Measurements from ENCODE around the gene FER. TPM values are rescaled to one million over a fixed set of nuclear protein-coding genes. Genes with fewer than 3 reads are reported as not detected.
"Not testable (repeated sequence)": the region's sequence is repeated elsewhere in the genome, so short reads cannot be mapped to it uniquely, and the experiment has no call there.

FER gene
- total RNA-seq, result 38.7 TPM

- DNase-seq (ENCODE audit: low spot score), result no peak
Measured at GRCh38 chr5:108747774-108748400, at the start of gene FER. TSS of gene FER (plus strand) at chr5:108747897. CDS start at chr5:108798183, 50,286 bp downstream.

GRCh38 chr5:108700388-108700787 lies 47.3 kb upstream of the FER start:
- not testable (repeated sequence) for DNase-seq (ENCODE audit: low spot score)

GRCh38 chr5:108700930-108701329 lies 46.8 kb upstream of the FER start:
- DNase-seq (ENCODE audit: low spot score), result no peak

GRCh38 chr5:108702546-108702945 lies 45.2 kb upstream of the FER start:
- no peak for DNase-seq (ENCODE audit: low spot score)

GRCh38 chr5:108703313-108703712 lies 44.4 kb upstream of the FER start:
- no peak for DNase-seq (ENCODE audit: low spot score)

- DNase-seq (ENCODE audit: low spot score), result no peak
Measured at GRCh38 chr5:108707141-108707540, 40.6 kb upstream of the FER start.

- DNase-seq (ENCODE audit: low spot score), result no peak
Measured at GRCh38 chr5:108711898-108712297, 35.8 kb upstream of the FER start.

GRCh38 chr5:108715408-108715807 lies 32.3 kb upstream of the FER start:
- DNase-seq (ENCODE audit: low spot score), result no peak

GRCh38 chr5:108720391-108720790 lies 27.3 kb upstream of the FER start:
- no peak for DNase-seq (ENCODE audit: low spot score)

GRCh38 chr5:108726446-108727235 lies 21.1 kb upstream of the FER start:
- DNase-seq (ENCODE audit: low spot score), result no peak

- peak; percentile 63 for DNase-seq (ENCODE audit: low spot score)
Measured at GRCh38 chr5:108727236-108727650, 20.5 kb upstream of the FER start.

GRCh38 chr5:108727651-108728565 lies 19.8 kb upstream of the FER start:
- DNase-seq (ENCODE audit: low spot score), result peak; percentile 94

GRCh38 chr5:108728566-108729241 lies 19.0 kb upstream of the FER start:
- DNase-seq (ENCODE audit: low spot score), result no peak

- no peak for DNase-seq (ENCODE audit: low spot score)
Measured at GRCh38 chr5:108729242-108729615, 18.5 kb upstream of the FER start.

GRCh38 chr5:108730617-108731340 lies 16.9 kb upstream of the FER start:
- DNase-seq (ENCODE audit: low spot score), result no peak

GRCh38 chr5:108735790-108736189 lies 11.9 kb upstream of the FER start:
- no peak for DNase-seq (ENCODE audit: low spot score)

GRCh38 chr5:108736855-108737254 lies 10.8 kb upstream of the FER start:
- DNase-seq (ENCODE audit: low spot score), result no peak

GRCh38 chr5:108739376-108739775 lies 8.3 kb upstream of the FER start:
- no peak for DNase-seq (ENCODE audit: low spot score)

GRCh38 chr5:108739906-108740305 lies 7.8 kb upstream of the FER start:
- DNase-seq (ENCODE audit: low spot score), result no peak

- no peak for DNase-seq (ENCODE audit: low spot score)
Measured at GRCh38 chr5:108743319-108743718, 4.4 kb upstream of the FER start.

GRCh38 chr5:108743846-108744245 lies 3.9 kb upstream of the FER start:
- DNase-seq (ENCODE audit: low spot score), result no peak
